Motor neuron (in vitro differentiated cells): ENCODE results near the gene LTB. TPM values are rescaled to one million over a fixed set of nuclear protein-coding genes. Genes with fewer than 3 reads are reported as not detected.
A peak's percentile ranks its signal among the peaks of the same experiment; 100 is the strongest.

Source experiments
- ATAC-seq, 8 experiments: fragments of 200-7000 bp; cut with Tn5 transposase; replicated peaks in 6 of 8; 2 replicates each; pipeline ENCODE4 v1.8.0; 2021; ENCODE audit warnings: mild to moderate bottlenecking in 8 of 8, moderate library complexity in 8 of 8
- H3K27ac ChIP-seq, 2 donors: fragments of 250-450 bp; sonication (Bioruptor Pico); 2 replicates each; pipeline ENCODE4 v1.9.0; 2021; ENCODE audit warnings: antibody characterized with exemption in 2 of 2, mild to moderate bottlenecking in 2 of 2, moderate library complexity in 1 of 2
- H3K4me1 ChIP-seq, 2 donors: fragments of 250-450 bp; sonication (Bioruptor Pico); replicated peaks in 1 of 2; 2 replicates each; pipeline ENCODE4 v1.6.1; 2021; ENCODE audit warnings: antibody characterized with exemption in 2 of 2, mild to moderate bottlenecking in 2 of 2, moderate library complexity in 1 of 2
- H3K4me3 ChIP-seq, 5 donors: fragments of 250-450 bp; sonication (Bioruptor Pico); 2 replicates each; pipeline ENCODE4 v1.9.0; 2021; ENCODE audit warnings: antibody characterized with exemption in 5 of 5, mild to moderate bottlenecking in 5 of 5, moderate library complexity in 4 of 5
- WGBS, 10 experiments: fragments of 450-650 bp; shearing (Covaris generic); methylation state at CpG; one replicate each; pipeline ENCODE4 v1.0.0; 2022; 5-methylcytosine and 5-hydroxymethylcytosine counted together
- in situ Hi-C, 9 experiments: fragments of 400-800 bp; cut with MboI; loops; one replicate each; pipeline ENCODE4 v1.15.0; 2021; ENCODE audit warnings: low sequenced_read_pairs in 9 of 9, low pct_unique_long_range_greater_than_20kb in 2 of 9; ENCODE audit not compliant: unreplicated experiment in 9 of 9
- total RNA-seq, 8 experiments: library from RNA; unstranded; fragments of 300-600 nt; gene quantifications; 2 replicates each; pipeline versions ENCODE4 v1.2.3 to v1.2.4, GENCODE V29; 2022

LTB gene
- total RNA-seq, 8 experiments from 2014 or later: 0.18 to 1.9 (median 0.81) TPM; not detected in 1

- Histone ChIP-seq H3K4me1 (peaks cover 8 to 10% of the 10 kb centered on the region in 2 donors), H3K4me3 (no peak overlapping the region), H3K27ac (no peak overlapping the region)
- 90 to 100% (median 93%) methylated on average over 4 to 23 of the region's 24 CpGs; no CpG with 5 or more reads in 4 of the 10 experiments for WGBS, 10 experiments
- in situ Hi-C loops: loop anchor here in 1 of 9 experiments (25.0 kb wide), 1 partner anchor 653 kb away; the partner anchor contains the start of genes AGER, AGPAT1, GPSM3 and PBX2
- peak in 5 of 8 experiments; percentile 4 to 30 (median 18) for ATAC-seq
These were observed 47.6 kb downstream of the LTB start for GRCh38 chr6:31534521-31535040.

DNA sequence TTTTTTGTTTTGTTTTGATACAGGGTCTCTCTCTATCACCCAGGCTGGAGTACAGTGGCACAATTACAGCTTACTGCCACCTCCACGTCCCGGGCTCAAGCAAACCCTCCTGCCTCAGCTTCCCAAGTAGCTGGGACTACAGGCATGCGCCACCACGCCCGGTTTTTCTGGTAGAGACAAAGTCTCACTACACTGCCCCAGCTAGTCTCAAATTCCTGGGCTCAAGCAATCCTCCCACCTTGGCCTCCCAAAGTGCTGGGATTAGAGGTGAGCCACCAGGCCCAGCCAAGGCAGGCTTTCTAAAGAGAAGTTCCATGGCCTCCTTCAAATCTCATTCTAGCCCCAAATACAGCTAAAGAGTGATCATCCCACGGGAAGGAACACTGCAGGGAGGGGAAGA is 48.2 kb downstream of the LTB start:
- WGBS, 10 experiments: 40 to 100% (median 92%) methylated on average over 1 to 6 of the region's 6 CpGs; no CpG with 5 or more reads in 1 of the 10 experiments
- in situ Hi-C loops: loop anchor here in 1 of 9 experiments (25.0 kb wide), 1 partner anchor 653 kb away; the partner anchor contains the start of genes AGER, AGPAT1, GPSM3 and PBX2
- ATAC-seq: peak in 3 of 8 experiments; percentile 6 to 9 (median 7)

DNA sequence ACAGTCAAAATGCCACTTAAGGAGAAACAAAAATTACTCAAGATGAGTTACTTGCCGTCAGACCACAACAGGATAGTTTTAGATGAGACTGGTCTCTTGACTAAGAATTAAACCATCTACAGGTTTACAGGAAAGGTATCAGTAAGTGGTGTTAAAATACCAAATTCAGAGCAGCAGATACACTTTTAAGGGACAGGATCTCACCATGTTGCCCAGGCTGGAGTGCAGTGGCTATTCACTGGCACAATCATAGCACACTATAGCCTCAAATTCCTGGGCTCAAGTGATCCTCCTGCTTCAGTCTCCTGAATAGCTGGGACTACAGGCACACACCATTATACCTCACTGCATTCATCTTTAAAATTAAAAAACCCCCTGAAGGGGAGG is 48.8 kb downstream of the LTB start:
- 67 to 100% (median 83%) methylated on average over 1 of the region's 1 CpG; no CpG with 5 or more reads in 4 of the 10 experiments for WGBS, 10 experiments
- in situ Hi-C loops: loop anchor here in 1 of 9 experiments (25.0 kb wide), 1 partner anchor 654 kb away; the partner anchor contains the start of genes AGER, AGPAT1, GPSM3 and PBX2
- H3K27ac ChIP-seq: no peak overlapping the region

More for the DNA sequence above, 48.2 kb downstream of the LTB start:
- Histone ChIP-seq H3K4me3 (no peak overlapping the region), H3K4me1 (peaks cover 3 to 5% of the 10 kb centered on the region in 2 donors), H3K27ac (no peak overlapping the region)

GRCh38 chr6:31532644-31533454 is 49.4 kb downstream of the LTB start:
- Histone ChIP-seq H3K27ac (no peak overlapping the region), H3K4me3 (no peak overlapping the region), H3K4me1 (no peaks in the 10 kb centered on the region)
- no peak for ATAC-seq
- 50 to 100% (median 83%) methylated on average over 1 to 6 of the region's 9 CpGs; no CpG with 5 or more reads in 2 of the 10 experiments for WGBS, 10 experiments
- in situ Hi-C loops: loop anchor here in 1 of 9 experiments (25.0 kb wide), 1 partner anchor 654 kb away; the partner anchor contains the start of genes AGER, AGPAT1, GPSM3 and PBX2

More for the DNA sequence above, 48.8 kb downstream of the LTB start:
- Histone ChIP-seq H3K4me3 (no peak overlapping the region), H3K4me1 (no peaks in the 10 kb centered on the region)
- no peak for ATAC-seq

GRCh38 chr6:31531771-31532643 is 50.2 kb downstream of the LTB start:
- no peak overlapping the region for H3K27ac ChIP-seq
- in situ Hi-C loops: loop anchor here in 1 of 9 experiments (25.0 kb wide), 1 partner anchor 655 kb away; the partner anchor contains the start of genes AGER, AGPAT1, GPSM3 and PBX2
- H3K4me3 ChIP-seq: no peak overlapping the region
- ATAC-seq: no peak
- 74 to 100% (median 90%) methylated on average over 2 to 9 of the region's 9 CpGs; no CpG with 5 or more reads in 1 of the 10 experiments for WGBS, 10 experiments
- H3K4me1 ChIP-seq: no peaks in the 10 kb centered on the region

GRCh38 chr6:31531162-31531561 is 51.1 kb downstream of the LTB start:
- ATAC-seq: no peak
- in situ Hi-C loops: loop anchor here in 1 of 9 experiments (25.0 kb wide), 1 partner anchor 656 kb away; the partner anchor contains the start of genes AGER, AGPAT1, GPSM3 and PBX2

DNA sequence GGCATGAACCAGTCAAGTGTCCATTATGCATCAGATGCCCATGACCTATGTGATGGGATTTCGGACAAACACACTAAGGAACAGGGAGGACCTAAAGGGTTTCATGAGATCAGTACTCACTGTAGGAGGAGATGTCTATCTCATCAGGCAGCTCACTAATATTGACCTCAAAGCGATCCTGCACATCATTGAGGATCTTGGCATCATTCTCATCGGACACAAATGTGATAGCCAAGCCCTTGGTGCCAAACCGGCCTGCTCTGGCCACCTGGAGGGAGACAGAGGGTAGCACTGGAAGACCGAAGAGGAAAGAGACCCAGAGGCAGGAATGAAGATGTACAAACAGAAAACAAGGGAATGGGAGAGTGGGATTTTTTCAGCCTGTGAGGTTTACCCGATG is 51.6 kb downstream of the LTB start:
- in situ Hi-C loops: loop anchor here in 1 of 9 experiments (25.0 kb wide), 1 partner anchor 657 kb away; the partner anchor contains the start of genes AGER, AGPAT1, GPSM3 and PBX2

More at GRCh38 chr6:31531162-31531561, 51.1 kb downstream of the LTB start:
- no peaks in the 10 kb centered on the region for H3K4me1 ChIP-seq
- H3K4me3 ChIP-seq: no peak overlapping the region
- WGBS, 10 experiments: 80 to 100% (median 100%) methylated on average over 1 to 3 of the region's 7 CpGs; no CpG with 5 or more reads in 3 of the 10 experiments
- no peak overlapping the region for H3K27ac ChIP-seq

More for the DNA sequence above, 51.6 kb downstream of the LTB start:
- ATAC-seq: no peak
- H3K27ac ChIP-seq: no peak overlapping the region
- WGBS, 10 experiments: 40 to 93% (median 83%) methylated on average over 1 to 6 of the region's 6 CpGs; no CpG with 5 or more reads in 5 of the 10 experiments
- no peaks in the 10 kb centered on the region for H3K4me1 ChIP-seq
- H3K4me3 ChIP-seq: no peak overlapping the region

Other genes starting within 250 kb of the LTB start
- 1,000 to 10,000 TPM in 2 of 8 experiments, 100 to 1,000 TPM in 2, 10 to 100 TPM in 4; 32.0 to 4,986 (median 164) TPM for gene HLA-B, start 225.2 kb downstream of the LTB start, total RNA-seq
- gene MICA, start 178.8 kb downstream of the LTB start, total RNA-seq: 10 to 100 TPM in 4 of 8 experiments, 1 to 10 TPM in 4; 4.1 to 64.5 (median 10.3) TPM
- gene MICB, start 84.3 kb downstream of the LTB start, total RNA-seq: 1 to 10 TPM in 5 of 8 experiments, under 1 TPM in 2, not detected in 1; 0.49 to 4.2 (median 1.9) TPM
- 1 to 10 TPM in 2 of 8 experiments, under 1 TPM in 5, not detected in 1; 0.38 to 1.9 (median 0.75) TPM for gene MCCD1, start 53.5 kb downstream of the LTB start, total RNA-seq
- gene DDX39B, start 40.4 kb downstream of the LTB start, total RNA-seq: 100 to 1,000 TPM; 238 to 564 (median 386) TPM
- gene ATP6V1G2, start 35.8 kb downstream of the LTB start, total RNA-seq: 100 to 1,000 TPM in 2 of 8 experiments, 10 to 100 TPM in 3, 1 to 10 TPM in 2, under 1 TPM in 1; 0.25 to 110 (median 48.1) TPM
- gene NFKBIL1, start 34.8 kb downstream of the LTB start, total RNA-seq: 10 to 100 TPM; 24.2 to 44.5 (median 31.6) TPM
- under 1 TPM in 6 of 8 experiments, not detected in 2; 0.11 to 0.76 (median 0.41) TPM for gene LTA, start 10.1 kb downstream of the LTB start, total RNA-seq
- 1 to 10 TPM in 1 of 8 experiments, under 1 TPM in 3, not detected in 4; 0.17 to 3.9 (median 0.68) TPM for gene TNF, start 6.9 kb downstream of the LTB start, total RNA-seq
- 1 to 10 TPM in 2 of 8 experiments, under 1 TPM in 5, not detected in 1; 0.21 to 2.6 (median 0.63) TPM for gene LST1, start 3.9 kb upstream of the LTB start, total RNA-seq
- gene NCR3, start 10.6 kb upstream of the LTB start, total RNA-seq: under 1 TPM in 3 of 8 experiments, not detected in 5; 0.29 to 0.71 (median 0.31) TPM
- gene AIF1, start 32.8 kb upstream of the LTB start, total RNA-seq: 1 to 10 TPM in 5 of 8 experiments, not detected in 3; 1.1 to 3.1 (median 2.0) TPM
- gene PRRC2A, start 38.3 kb upstream of the LTB start, total RNA-seq: 100 to 1,000 TPM in 4 of 8 experiments, 10 to 100 TPM in 4; 53.2 to 259 (median 92.0) TPM
- 100 to 1,000 TPM; 159 to 322 (median 247) TPM for gene BAG6, start 70.2 kb upstream of the LTB start, total RNA-seq
- 1 to 10 TPM; 2.3 to 6.8 (median 5.3) TPM for gene APOM, start 73.5 kb upstream of the LTB start, total RNA-seq
- gene C6orf47, start 78.4 kb upstream of the LTB start, total RNA-seq: 10 to 100 TPM; 10.8 to 24.6 (median 15.5) TPM
- 10 to 100 TPM; 15.2 to 27.2 (median 22.0) TPM for gene GPANK1, start 82.6 kb upstream of the LTB start, total RNA-seq
- gene CSNK2B, start 83.7 kb upstream of the LTB start, total RNA-seq: 100 to 1,000 TPM; 112 to 225 (median 167) TPM
- gene LY6G5B, start 87.6 kb upstream of the LTB start, total RNA-seq: 10 to 100 TPM in 2 of 8 experiments, 1 to 10 TPM in 6; 3.0 to 20.9 (median 6.3) TPM
- gene LY6G5C, start 98.6 kb upstream of the LTB start, total RNA-seq: 1 to 10 TPM; 1.3 to 7.1 (median 2.8) TPM
- gene ABHD16A, start 120.9 kb upstream of the LTB start, total RNA-seq: 10 to 100 TPM; 43.8 to 69.0 (median 52.5) TPM
- not detected for gene LY6G6F, start 124.4 kb upstream of the LTB start, total RNA-seq
- not detected for gene LY6G6D, start 132.9 kb upstream of the LTB start, total RNA-seq
- 1 to 10 TPM in 1 of 8 experiments, under 1 TPM in 4, not detected in 3; 0.16 to 1.6 (median 0.41) TPM for gene LY6G6C, start 139.3 kb upstream of the LTB start, total RNA-seq
- gene MPIG6B, start 140.9 kb upstream of the LTB start, total RNA-seq: 1 to 10 TPM in 2 of 8 experiments, under 1 TPM in 6; 0.18 to 1.8 (median 0.58) TPM
- gene DDAH2, start 146.9 kb upstream of the LTB start, total RNA-seq: 100 to 1,000 TPM in 5 of 8 experiments, 10 to 100 TPM in 3; 15.5 to 168 (median 120) TPM
- 100 to 1,000 TPM in 5 of 8 experiments, 10 to 100 TPM in 3; 73.5 to 627 (median 176) TPM for gene CLIC1, start 154.1 kb upstream of the LTB start, total RNA-seq
- 10 to 100 TPM in 5 of 8 experiments, 1 to 10 TPM in 3; 3.8 to 65.3 (median 11.3) TPM for gene MSH5, start 157.6 kb upstream of the LTB start, total RNA-seq
- 1 to 10 TPM in 7 of 8 experiments, under 1 TPM in 1; 0.87 to 8.0 (median 2.7) TPM for gene SAPCD1, start 180.2 kb upstream of the LTB start, total RNA-seq
- 1 to 10 TPM in 6 of 8 experiments, under 1 TPM in 2; 0.63 to 2.9 (median 1.4) TPM for gene VWA7, start 194.9 kb upstream of the LTB start, total RNA-seq
- 100 to 1,000 TPM in 2 of 8 experiments, 10 to 100 TPM in 6; 26.4 to 135 (median 52.7) TPM for gene VARS1, start 213.3 kb upstream of the LTB start, total RNA-seq
- 10 to 100 TPM; 34.8 to 79.8 (median 47.1) TPM for gene LSM2, start 224.5 kb upstream of the LTB start, total RNA-seq
- gene HSPA1L, start 232.9 kb upstream of the LTB start, total RNA-seq: 1 to 10 TPM; 1.0 to 4.3 (median 3.1) TPM
- 100 to 1,000 TPM in 2 of 8 experiments, 10 to 100 TPM in 6; 29.3 to 514 (median 92.4) TPM for gene HSPA1A, start 233.1 kb upstream of the LTB start, total RNA-seq
- gene HSPA1B, start 245.3 kb upstream of the LTB start, total RNA-seq: 100 to 1,000 TPM in 6 of 8 experiments, 10 to 100 TPM in 2; 68.6 to 489 (median 130) TPM